CD4-positive, alpha-beta memory T cell (primary cell): ENCODE data around the gene MRPL10. TPM values are rescaled to one million over a fixed set of nuclear protein-coding genes. Genes with fewer than 3 reads are reported as not detected.

Experiments
- CTCF ChIA-PET: fragments of 350-600 bp; sonication (Branson Sonifier 250); formaldehyde crosslinking; loops from one replicate; lab custom pipeline; 2021; ENCODE audit warnings: inconsistent platforms; ENCODE audit not compliant: partially characterized antibody; lab: Charles Lee
- POLR2A ChIA-PET: fragments of 350-600 bp; sonication (Branson Sonifier 250); formaldehyde crosslinking; loops from one replicate; lab custom pipeline; 2021; ENCODE audit not compliant: partially characterized antibody; lab: Charles Lee
- DNase-seq, 5 donors: peaks; one replicate each; pipeline versions ENCODE4 v3.0.0 to v3.0.0-alpha.2; 2020 to 2022; ENCODE audit warnings: mixed read lengths in 1 of 5
- H3K27ac ChIP-seq: one replicate; pipeline ENCODE4 v1.7.0; 2013; ENCODE audit warnings: low read depth, low read length
- H3K27me3 ChIP-seq: 2 replicates; pipeline ENCODE4 v1.7.0; 2013; ENCODE audit warnings: mild to moderate bottlenecking, low read length, moderate library complexity; ENCODE audit not compliant: insufficient read depth
- H3K36me3 ChIP-seq: 2 replicates; pipeline ENCODE4 v1.7.0; 2013; ENCODE audit warnings: mild to moderate bottlenecking, low read length, moderate library complexity; ENCODE audit not compliant: insufficient read depth
- H3K4me1 ChIP-seq: 2 replicates; pipeline ENCODE4 v1.7.0; 2013; ENCODE audit warnings: mild to moderate bottlenecking, low read length, moderate library complexity; ENCODE audit not compliant: insufficient read depth
- H3K4me3 ChIP-seq, 2 donors: one replicate each; pipeline ENCODE4 v1.7.0; 2013; ENCODE audit warnings: low read length in 2 of 2, mild to moderate bottlenecking in 1 of 2
- H3K9me3 ChIP-seq, 2 donors: one replicate each; pipeline ENCODE4 v1.7.0; 2013; ENCODE audit warnings: low read length in 2 of 2, control low read depth in 1 of 2; ENCODE audit not compliant: control insufficient read depth in 1 of 2
- H3K27ac Mint-ChIP-seq, 7 donors: one replicate each; pipeline ENCODE4 v1.8.0; 2020 to 2021; ENCODE audit warnings: mixed read lengths in 7 of 7, mild to moderate bottlenecking in 6 of 7, inconsistent platforms in 3 of 7, moderate library complexity in 3 of 7
- H3K27me3 Mint-ChIP-seq, 2 donors: one replicate each; pipeline ENCODE4 v1.8.0; 2020 to 2021; ENCODE audit warnings: mixed read lengths in 2 of 2
- H3K36me3 Mint-ChIP-seq, 2 donors: one replicate each; pipeline ENCODE4 v1.8.0; 2020 to 2021; ENCODE audit warnings: mixed read lengths in 2 of 2, inconsistent platforms in 1 of 2, mild to moderate bottlenecking in 1 of 2
- H3K4me1 Mint-ChIP-seq, 4 donors: one replicate each; pipeline ENCODE4 v1.8.0; 2020 to 2021; ENCODE audit warnings: mixed read lengths in 4 of 4, mild to moderate bottlenecking in 1 of 4
- H3K4me3 Mint-ChIP-seq, 8 donors: one replicate each; pipeline ENCODE4 v1.8.0; 2020 to 2021; ENCODE audit warnings: mixed read lengths in 8 of 8, mild to moderate bottlenecking in 7 of 8, moderate library complexity in 6 of 8, inconsistent platforms in 3 of 8
- H3K9me3 Mint-ChIP-seq, 8 donors: one replicate each; pipeline ENCODE4 v1.8.0; 2020 to 2021; ENCODE audit warnings: mixed read lengths in 8 of 8, mild to moderate bottlenecking in 5 of 8, inconsistent platforms in 3 of 8, moderate library complexity in 1 of 8
- intact Hi-C: fragments of 100-400 bp; cut with micrococcal nuclease; formaldehyde crosslinking; loops from one replicate; pipeline ENCODE4 v1.15.1; 2023
- polyA plus RNA-seq, 2 donors: library from polyadenylated mRNA; unstranded; fragments of 300-500 nt; fragmentation: Illumina TruSeq; gene quantifications; one replicate each; pipeline ENCODE4 v1.2.3, GENCODE V29; 2021
- total RNA-seq, 2 experiments: library from RNA; stranded (reverse); gene quantifications; one replicate each; pipeline ENCODE4 v1.2.3, GENCODE V29; 2021

Gene MRPL10
- total RNA-seq (10 to 100 TPM; 39.6 to 41.4 TPM), polyA plus RNA-seq (10 to 100 TPM; 45.9 to 69.6 TPM)

DNA sequence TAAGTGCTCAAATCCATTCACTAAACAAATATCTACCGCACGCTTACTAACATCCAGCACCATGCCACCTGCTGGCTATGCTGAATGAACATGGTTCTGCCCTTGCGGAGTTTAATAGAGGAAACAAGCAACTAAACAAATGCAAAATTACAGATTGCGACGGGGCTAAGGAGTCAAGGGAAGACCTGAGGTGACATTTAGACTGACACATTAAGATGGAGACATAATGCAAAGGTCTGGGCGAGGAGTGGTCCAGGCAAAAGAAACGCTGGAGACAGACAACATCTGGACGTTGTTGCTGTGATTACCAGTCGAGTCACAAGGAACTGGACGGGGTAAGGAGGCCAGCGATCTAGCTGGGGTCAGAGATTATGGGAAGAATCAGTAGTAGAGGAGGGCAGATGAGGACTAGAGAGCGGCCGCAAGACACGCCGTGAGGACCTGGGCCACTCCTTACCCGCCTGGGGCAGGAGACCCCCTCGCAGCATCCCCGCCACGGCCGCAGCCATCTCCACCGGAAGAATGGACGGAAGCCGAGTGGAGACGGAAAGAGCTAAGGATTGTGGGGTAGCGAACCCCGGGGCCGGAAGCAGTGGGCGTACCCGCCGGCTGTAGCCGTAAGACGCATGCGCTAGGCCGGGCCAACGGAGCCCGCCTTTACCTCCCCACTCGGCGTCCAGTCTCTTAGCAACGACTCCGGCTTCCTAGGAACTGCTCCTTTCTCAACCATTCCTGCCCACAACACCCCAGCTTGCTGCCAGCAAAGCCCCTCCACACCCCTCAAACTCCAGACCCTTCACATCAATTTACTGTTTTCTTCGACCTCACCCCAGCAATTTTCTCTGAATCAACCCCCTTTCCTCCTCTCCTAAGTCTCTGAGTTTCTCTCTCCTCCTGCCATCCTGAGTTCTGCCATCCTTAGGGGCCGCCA, at the start of gene MRPL10, which contains the start of gene LRRC46:
Gene MRPL10 (minus strand): TSS at position 539 of the 931 bp plus-strand sequence. CDS start 30 bp downstream, at position 509.
Gene LRRC46 (plus strand): TSS at position 668 of the 931 bp plus-strand sequence. CDS start 320 bp downstream, outside the sequence.
- Mint-ChIP-seq H3K4me3 (peak within 1 kb of the TSS; percentile 86 to 98 (median 95)), H3K9me3 (peaks cover 0 to 2% (median 0%) of the 10 kb centered on the region in 8 donors), H3K4me1 (peaks cover 37 to 73% (median 49%) of the 10 kb centered on the region in 4 donors), H3K27me3 (no peaks in the 10 kb centered on the region), H3K36me3 (peaks cover 11 to 34% of the 10 kb centered on the region in 2 donors), H3K27ac (peak within 1 kb of the TSS; percentile 86 to 100 (median 98))
- peak; percentile 90 to 91 (median 91) for DNase-seq
- ChIA-PET CTCF (interaction anchor here (1.0 to 3.9 kb wide), 7 partner anchors 9 to 762 kb away, joined by 3 to 31 read pairs (median 6); partner anchors contain the start of genes HOXB5, OSBPL7 and SCRN2), POLR2A (interaction anchor here (0.7 to 4.0 kb wide), 13 partner anchors 9 to 1062 kb away, joined by 3 to 69 read pairs (median 4); partner anchors contain the start of genes ATP5MC1, KPNB1, OSBPL7 and SCRN2)
- Histone ChIP-seq H3K27me3 (no peaks in the 10 kb centered on the region), H3K36me3 (peaks cover 19% of the 10 kb centered on the region), H3K4me3 (peak within 1 kb of the TSS; percentile 87 to 100), H3K27ac (peak within 1 kb of the TSS; percentile 82), H3K9me3 (no peaks in the 10 kb centered on the region), H3K4me1 (peaks cover 56% of the 10 kb centered on the region)
- intact Hi-C loops = loop anchor here (1.0 kb wide), 3 partner anchors 9 to 64 kb away; partner anchors contain the start of gene OSBPL7

DNA sequence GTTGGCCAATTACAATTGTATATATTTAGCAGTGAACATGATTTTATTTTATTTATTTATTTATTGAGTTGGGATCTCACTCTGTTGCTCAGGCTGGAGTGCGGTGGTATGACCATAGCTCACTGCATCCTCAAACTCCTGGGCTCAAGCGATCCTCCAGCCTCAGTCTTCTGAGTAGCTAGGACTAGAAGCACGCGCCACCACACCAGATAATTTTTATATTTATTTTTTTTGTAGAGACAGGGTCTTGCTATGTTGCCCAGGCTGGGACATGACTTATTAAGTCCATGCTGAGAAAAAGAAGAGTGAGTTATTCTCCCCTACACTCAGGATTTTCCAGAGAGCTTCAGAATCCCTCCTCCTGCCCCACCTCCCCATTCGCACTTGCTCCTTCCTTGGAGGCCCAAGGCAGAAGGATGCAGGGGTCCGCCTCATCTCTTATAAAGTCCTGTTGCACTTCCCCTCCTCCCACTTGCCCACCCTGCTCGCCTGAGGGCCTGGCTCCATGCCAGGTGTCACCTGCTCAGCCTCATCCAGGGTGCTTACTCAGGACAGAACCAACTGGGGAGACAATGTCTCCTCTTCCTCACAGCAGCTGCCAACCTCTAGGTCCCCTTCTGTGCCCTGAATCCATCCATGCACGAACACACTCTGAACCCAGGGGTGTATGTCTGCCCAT, 48.6 kb upstream of the MRPL10 start:
- H3K4me3 ChIP-seq = no peak overlapping the region
- peaks cover 8 to 16% of the 10 kb centered on the region in 2 donors for H3K27me3 Mint-ChIP-seq
- peaks cover 15 to 26% (median 22%) of the 10 kb centered on the region in 4 donors for H3K4me1 Mint-ChIP-seq
- H3K27ac ChIP-seq = no peak overlapping the region
- H3K4me3 Mint-ChIP-seq = no peak overlapping the region
- ChIA-PET POLR2A (interaction anchor here (1.1 kb wide), 1 partner anchor 16 kb away, joined by 5 read pairs; no protein-coding TSS in a partner anchor), CTCF (interaction anchor here (1.1 to 17.6 kb wide), 2 partner anchors 10 to 36 kb away, joined by 5 to 562 read pairs; partner anchors contain the start of genes SCRN2 and SP6)
- H3K4me1 ChIP-seq = peaks cover 31% of the 10 kb centered on the region
- H3K9me3 ChIP-seq = no peaks in the 10 kb centered on the region
- H3K9me3 Mint-ChIP-seq = peaks cover 0 to 2% (median 0%) of the 10 kb centered on the region in 8 donors
- H3K36me3 ChIP-seq = no peaks in the 10 kb centered on the region
- H3K27ac Mint-ChIP-seq = no peak overlapping the region
- intact Hi-C loops = no loop called here
- H3K36me3 Mint-ChIP-seq = peaks cover 0 to 3% of the 10 kb centered on the region in 2 donors
- H3K27me3 ChIP-seq = no peaks in the 10 kb centered on the region
- no peak for DNase-seq

DNA sequence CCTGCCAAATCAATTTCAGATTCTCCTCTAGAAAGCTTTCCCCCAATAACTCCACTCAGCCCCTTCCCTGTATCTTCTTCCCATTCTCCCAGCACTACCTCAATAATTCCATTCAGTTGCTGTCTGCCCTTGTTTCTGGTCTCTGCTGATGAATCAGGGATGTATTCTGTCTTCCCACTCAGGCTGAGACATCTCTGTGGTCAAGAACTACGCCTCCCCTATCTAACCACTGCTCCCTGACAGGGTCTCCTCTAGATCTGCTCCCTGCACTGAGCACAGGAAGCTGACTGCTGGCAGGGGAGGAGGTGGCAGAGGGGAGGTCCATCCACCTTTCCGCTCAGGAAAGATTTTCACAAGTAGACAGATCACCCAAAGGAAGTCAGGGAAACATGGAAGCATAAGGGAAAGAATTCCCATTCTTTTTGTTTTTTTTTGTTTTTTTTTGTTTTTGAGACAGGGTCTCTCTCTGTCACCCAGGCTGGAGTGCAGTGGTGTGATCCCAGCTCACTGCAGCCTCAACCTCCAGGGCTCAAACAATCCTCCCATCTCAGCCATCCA, 47.8 kb upstream of the MRPL10 start:
- peaks cover 23% of the 10 kb centered on the region for H3K4me1 ChIP-seq
- Mint-ChIP-seq H3K4me1 (peaks cover 10 to 19% (median 16%) of the 10 kb centered on the region in 4 donors), H3K36me3 (peaks cover 0 to 3% of the 10 kb centered on the region in 2 donors), H3K27me3 (peaks cover 11 to 18% of the 10 kb centered on the region in 2 donors), H3K27ac (no peak overlapping the region), H3K4me3 (no peak overlapping the region), H3K9me3 (peaks cover 0 to 2% (median 0%) of the 10 kb centered on the region in 8 donors)
- H3K4me3 ChIP-seq = no peak overlapping the region
- ChIA-PET POLR2A (interaction anchor here (0.7 to 1.1 kb wide), 2 partner anchors 16 to 555 kb away, joined by 4 to 5 read pairs; no protein-coding TSS in a partner anchor), CTCF (interaction anchor here (1.1 to 17.6 kb wide), 2 partner anchors 11 to 35 kb away, joined by 5 to 562 read pairs; partner anchors contain the start of genes SCRN2 and SP6)
- no peak overlapping the region for H3K27ac ChIP-seq
- intact Hi-C loops = no loop called here
- no peaks in the 10 kb centered on the region for H3K27me3 ChIP-seq
- DNase-seq = no peak
- no peaks in the 10 kb centered on the region for H3K9me3 ChIP-seq
- no peaks in the 10 kb centered on the region for H3K36me3 ChIP-seq

DNA sequence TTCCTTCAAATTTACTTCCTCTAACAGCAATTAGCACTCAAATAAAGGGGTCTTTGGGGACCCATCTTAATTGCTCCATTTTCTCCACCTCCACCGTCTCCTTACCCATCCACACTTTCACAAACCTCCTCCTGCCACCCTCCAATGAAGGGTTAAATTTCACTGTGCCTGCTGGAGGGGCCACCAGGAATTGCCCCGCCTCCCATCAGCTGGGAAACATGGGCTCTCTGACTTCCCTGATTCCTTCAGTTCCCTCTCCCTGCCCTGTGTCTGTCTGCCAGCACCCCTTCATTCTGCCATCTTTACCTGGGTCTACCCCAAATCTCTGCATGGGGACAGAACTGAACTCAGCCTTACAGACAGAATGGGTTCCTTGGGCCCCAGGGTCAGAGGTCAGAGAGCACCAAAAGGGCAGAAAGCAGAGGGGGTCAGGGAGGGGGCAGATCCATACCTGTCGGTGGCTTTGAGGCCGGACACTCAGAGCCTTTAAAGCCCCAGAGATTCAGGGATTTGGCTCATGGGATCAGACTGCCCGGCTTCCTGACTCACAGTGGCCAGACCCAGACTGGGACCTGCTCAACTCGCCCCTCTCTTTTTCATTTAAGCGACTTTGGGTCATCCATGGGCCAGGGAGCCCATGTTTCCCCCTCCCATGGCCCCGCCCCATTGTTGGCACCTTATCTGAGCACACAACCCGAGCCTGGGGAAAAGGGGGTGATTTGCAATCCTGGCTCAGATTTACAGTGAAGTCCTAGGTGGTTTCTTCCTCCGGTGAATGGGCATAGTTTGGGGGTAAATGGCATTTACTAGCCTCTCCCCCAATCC, 47.1 kb upstream of the MRPL10 start:
- CTCF ChIA-PET = interaction anchor here (1.1 to 17.6 kb wide), 2 partner anchors 11 to 35 kb away, joined by 5 to 562 read pairs; partner anchors contain the start of genes SCRN2 and SP6
- H3K27me3 Mint-ChIP-seq = peaks cover 12 to 22% of the 10 kb centered on the region in 2 donors

DNA sequence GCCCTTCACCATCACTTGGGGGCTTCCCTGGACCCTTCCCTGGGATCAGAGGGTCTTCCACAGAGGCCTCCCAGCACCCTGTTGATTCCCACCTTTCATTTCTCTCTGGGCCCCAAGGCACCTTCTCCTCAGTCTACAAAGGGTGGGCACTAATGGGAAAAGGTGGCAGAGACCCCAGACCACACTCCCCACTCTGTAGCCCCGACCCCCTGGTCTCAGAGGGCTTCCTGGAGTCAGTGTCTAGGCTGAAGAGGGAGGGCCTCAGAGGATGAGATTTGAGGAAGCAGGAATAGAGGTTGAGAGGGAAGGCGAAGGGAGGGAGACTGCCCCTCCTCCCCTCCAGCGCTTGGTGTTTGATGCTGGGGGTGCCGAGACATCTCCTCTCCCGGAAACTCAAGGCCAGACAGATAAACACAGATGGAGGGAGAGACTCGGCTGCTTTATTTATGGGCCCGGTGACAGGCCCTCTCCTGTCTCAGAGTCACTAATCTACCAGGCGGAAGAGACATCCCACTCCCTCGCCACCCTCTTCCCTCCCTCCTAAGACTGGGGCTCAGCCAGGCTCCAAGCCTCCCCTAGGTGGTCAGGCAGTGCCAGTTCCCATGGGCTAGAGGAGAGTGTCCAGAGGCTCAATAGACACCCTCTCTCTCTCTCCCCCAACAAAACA, 46.2 kb upstream of the MRPL10 start:
- intact Hi-C loops = no loop called here
- H3K27me3 ChIP-seq = no peaks in the 10 kb centered on the region
- Mint-ChIP-seq H3K27me3 (peaks cover 19 to 28% of the 10 kb centered on the region in 2 donors), H3K36me3 (peaks cover 0 to 3% of the 10 kb centered on the region in 2 donors), H3K4me1 (peaks cover 0 to 6% (median 1%) of the 10 kb centered on the region in 4 donors), H3K27ac (no peak overlapping the region), H3K9me3 (peaks cover 0 to 2% (median 0%) of the 10 kb centered on the region in 8 donors), H3K4me3 (no peak overlapping the region)
- H3K36me3 ChIP-seq = no peaks in the 10 kb centered on the region
- H3K4me3 ChIP-seq = no peak overlapping the region
- H3K4me1 ChIP-seq = peaks cover 7% of the 10 kb centered on the region
- H3K9me3 ChIP-seq = no peaks in the 10 kb centered on the region
- H3K27ac ChIP-seq = no peak overlapping the region
- ChIA-PET CTCF (no interaction called here), POLR2A (no interaction called here)
- no peak for DNase-seq

More for the DNA sequence above, 47.1 kb upstream of the MRPL10 start:
- Mint-ChIP-seq H3K4me3 (no peak overlapping the region), H3K27ac (peak overlapping the region in 1 of 7 donors; percentile 64), H3K9me3 (peaks cover 0 to 2% (median 0%) of the 10 kb centered on the region in 8 donors), H3K4me1 (peaks cover 7 to 15% (median 10%) of the 10 kb centered on the region in 4 donors), H3K36me3 (peaks cover 0 to 3% of the 10 kb centered on the region in 2 donors)
- intact Hi-C loops = no loop called here
- H3K9me3 ChIP-seq = no peaks in the 10 kb centered on the region
- no peaks in the 10 kb centered on the region for H3K36me3 ChIP-seq
- DNase-seq = no peak
- no peak overlapping the region for H3K4me3 ChIP-seq
- H3K4me1 ChIP-seq = peaks cover 16% of the 10 kb centered on the region
- H3K27me3 ChIP-seq = no peaks in the 10 kb centered on the region
- no peak overlapping the region for H3K27ac ChIP-seq
- POLR2A ChIA-PET = interaction anchor here (0.7 kb wide), 1 partner anchor 554 kb away, joined by 4 read pairs; no protein-coding TSS in a partner anchor
